ENCODE data around the gene CHCHD4.

The CHCHD4 gene

GRCh38 chr3:14151471-14152083, 26.9 kb upstream of the CHCHD4 start:
- Histone ChIP-seq H3K27ac (ENCODE audit: insufficient read depth in 1 of 2, low read depth in 1 of 2, low read length in 2 of 2, poor library complexity in 1 of 2, severe bottlenecking in 2 of 2) (no peak overlapping the region), H3K4me1 (ENCODE audit: control extremely low read depth in 1 of 4, control insufficient read depth in 4 of 4, insufficient read depth in 4 of 4, low read length in 3 of 4) (peaks cover 0 to 2% (median 0%) of the 10 kb centered on the region in 4 experiments), H3K36me3 (ENCODE audit: control insufficient read depth in 4 of 4, insufficient read depth in 4 of 4, low read length in 3 of 4) (peaks cover 15 to 73% (median 43%) of the 10 kb centered on the region in 4 experiments), H3K4me3 (ENCODE audit: control insufficient read depth in 1 of 7, extremely low read depth in 1 of 7, insufficient read depth in 4 of 7, low read depth in 2 of 7, low read length in 6 of 7) (no peak overlapping the region), H3K9me3 (ENCODE audit: control extremely low read depth in 1 of 5, control insufficient read depth in 4 of 5, insufficient read depth in 2 of 5, low read depth in 1 of 5, low read length in 4 of 5) (no peaks in the 10 kb centered on the region), H3K27me3 (replicated peaks in 2 of 5; ENCODE audit: control insufficient read depth in 4 of 5, insufficient read depth in 5 of 5, low read length in 4 of 5) (no peaks in the 10 kb centered on the region)
- no peak for DNase-seq
- ChIA-PET POLR2A (no interaction called here), CTCF (interaction anchor here (1.0 to 2.2 kb wide), 8 partner anchors 7 to 310 kb away, joined by 3 to 6 read pairs (median 4); no protein-coding TSS in a partner anchor)
- 94% methylated on average over 12 of the region's 12 CpGs for WGBS (ENCODE audit: insufficient coverage)

- Histone ChIP-seq H3K27me3 (replicated peaks in 2 of 5; ENCODE audit: control insufficient read depth in 4 of 5, insufficient read depth in 5 of 5, low read length in 4 of 5) (no peaks in the 10 kb centered on the region), H3K9me3 (ENCODE audit: control extremely low read depth in 1 of 5, control insufficient read depth in 4 of 5, insufficient read depth in 2 of 5, low read depth in 1 of 5, low read length in 4 of 5) (no peaks in the 10 kb centered on the region), H3K27ac (ENCODE audit: insufficient read depth in 1 of 2, low read depth in 1 of 2, low read length in 2 of 2, poor library complexity in 1 of 2, severe bottlenecking in 2 of 2) (no peak overlapping the region), H3K4me1 (ENCODE audit: control extremely low read depth in 1 of 4, control insufficient read depth in 4 of 4, insufficient read depth in 4 of 4, low read length in 3 of 4) (peaks cover under 1 to 9% (median 5%) of the 10 kb centered on the region in 4 experiments), H3K4me3 (ENCODE audit: control insufficient read depth in 1 of 7, extremely low read depth in 1 of 7, insufficient read depth in 4 of 7, low read depth in 2 of 7, low read length in 6 of 7) (no peak overlapping the region), H3K36me3 (ENCODE audit: control insufficient read depth in 4 of 4, insufficient read depth in 4 of 4, low read length in 3 of 4) (peaks cover 15 to 74% (median 42%) of the 10 kb centered on the region in 4 experiments)
- CTCF ChIA-PET, result interaction anchor here (1.0 to 2.2 kb wide), 6 partner anchors 10 to 310 kb away, joined by 3 to 6 read pairs (median 4); no protein-coding TSS in a partner anchor
- 100% methylated on average over 7 of the region's 9 CpGs for WGBS (ENCODE audit: insufficient coverage)
- POLR2A ChIA-PET, result interaction anchor here (0.5 kb wide), 1 partner anchor 968 kb away, joined by 4 read pairs; no protein-coding TSS in a partner anchor
- no peak for DNase-seq
These were observed 26.0 kb upstream of the CHCHD4 start for GRCh38 chr3:14150491-14151230.

- POLR2A ChIA-PET, result interaction anchor here (0.5 kb wide), 1 partner anchor 969 kb away, joined by 4 read pairs; no protein-coding TSS in a partner anchor
- Histone ChIP-seq H3K4me3 (ENCODE audit: control insufficient read depth in 1 of 7, extremely low read depth in 1 of 7, insufficient read depth in 4 of 7, low read depth in 2 of 7, low read length in 6 of 7) (no peak overlapping the region), H3K4me1 (ENCODE audit: control extremely low read depth in 1 of 4, control insufficient read depth in 4 of 4, insufficient read depth in 4 of 4, low read length in 3 of 4) (peaks cover 3 to 15% (median 10%) of the 10 kb centered on the region in 4 experiments), H3K36me3 (ENCODE audit: control insufficient read depth in 4 of 4, insufficient read depth in 4 of 4, low read length in 3 of 4) (peaks cover 15 to 74% (median 44%) of the 10 kb centered on the region in 4 experiments), H3K9me3 (ENCODE audit: control extremely low read depth in 1 of 5, control insufficient read depth in 4 of 5, insufficient read depth in 2 of 5, low read depth in 1 of 5, low read length in 4 of 5) (no peaks in the 10 kb centered on the region), H3K27ac (ENCODE audit: insufficient read depth in 1 of 2, low read depth in 1 of 2, low read length in 2 of 2, poor library complexity in 1 of 2, severe bottlenecking in 2 of 2) (no peak overlapping the region), H3K27me3 (replicated peaks in 2 of 5; ENCODE audit: control insufficient read depth in 4 of 5, insufficient read depth in 5 of 5, low read length in 4 of 5) (no peaks in the 10 kb centered on the region)
- CTCF ChIA-PET, result interaction anchor here (1.4 kb wide), 1 partner anchor 21 kb away, joined by 3 read pairs; no protein-coding TSS in a partner anchor
- WGBS (ENCODE audit: insufficient coverage), result 96% methylated on average over 7 of the region's 9 CpGs
- DNase-seq, result no peak
These were observed 25.4 kb upstream of the CHCHD4 start for GRCh38 chr3:14150078-14150477.

- Histone ChIP-seq H3K36me3 (ENCODE audit: control insufficient read depth in 4 of 4, insufficient read depth in 4 of 4, low read length in 3 of 4) (peaks cover 11 to 61% (median 35%) of the 10 kb centered on the region in 4 experiments), H3K4me1 (ENCODE audit: control extremely low read depth in 1 of 4, control insufficient read depth in 4 of 4, insufficient read depth in 4 of 4, low read length in 3 of 4) (peaks cover 12 to 30% (median 24%) of the 10 kb centered on the region in 4 experiments), H3K27me3 (replicated peaks in 2 of 5; ENCODE audit: control insufficient read depth in 4 of 5, insufficient read depth in 5 of 5, low read length in 4 of 5) (no peaks in the 10 kb centered on the region), H3K9me3 (ENCODE audit: control extremely low read depth in 1 of 5, control insufficient read depth in 4 of 5, insufficient read depth in 2 of 5, low read depth in 1 of 5, low read length in 4 of 5) (no peaks in the 10 kb centered on the region), H3K4me3 (ENCODE audit: control insufficient read depth in 1 of 7, extremely low read depth in 1 of 7, insufficient read depth in 4 of 7, low read depth in 2 of 7, low read length in 6 of 7) (no peak overlapping the region), H3K27ac (ENCODE audit: insufficient read depth in 1 of 2, low read depth in 1 of 2, low read length in 2 of 2, poor library complexity in 1 of 2, severe bottlenecking in 2 of 2) (no peak overlapping the region)
- DNase-seq, result peak in 2 of 3 donors; percentile 37 to 38
- 93% methylated on average over 28 of the region's 28 CpGs for WGBS (ENCODE audit: insufficient coverage)
- ChIA-PET CTCF (interaction anchor here (1.7 kb wide), 1 partner anchor 11 kb away, joined by 4 read pairs; no protein-coding TSS in a partner anchor), POLR2A (no interaction called here)
These were observed 23.6 kb upstream of the CHCHD4 start for GRCh38 chr3:14148041-14148985.

- CTCF ChIA-PET, result no interaction called here
- 94% methylated on average over 12 of the region's 12 CpGs for WGBS (ENCODE audit: insufficient coverage)
- peaks cover 13 to 54% (median 37%) of the 10 kb centered on the region in 4 experiments for H3K36me3 ChIP-seq (ENCODE audit: control insufficient read depth in 4 of 4, insufficient read depth in 4 of 4, low read length in 3 of 4)
These were observed 22.9 kb upstream of the CHCHD4 start for GRCh38 chr3:14147617-14148016.

GRCh38 chr3:14147066-14147435, 22.4 kb upstream of the CHCHD4 start:
- Histone ChIP-seq H3K27ac (ENCODE audit: insufficient read depth in 1 of 2, low read depth in 1 of 2, low read length in 2 of 2, poor library complexity in 1 of 2, severe bottlenecking in 2 of 2) (no peak overlapping the region), H3K36me3 (ENCODE audit: control insufficient read depth in 4 of 4, insufficient read depth in 4 of 4, low read length in 3 of 4) (peaks cover 10 to 48% (median 34%) of the 10 kb centered on the region in 4 experiments), H3K27me3 (replicated peaks in 2 of 5; ENCODE audit: control insufficient read depth in 4 of 5, insufficient read depth in 5 of 5, low read length in 4 of 5) (no peaks in the 10 kb centered on the region), H3K4me1 (ENCODE audit: control extremely low read depth in 1 of 4, control insufficient read depth in 4 of 4, insufficient read depth in 4 of 4, low read length in 3 of 4) (peaks cover 17 to 42% (median 30%) of the 10 kb centered on the region in 4 experiments), H3K9me3 (ENCODE audit: control extremely low read depth in 1 of 5, control insufficient read depth in 4 of 5, insufficient read depth in 2 of 5, low read depth in 1 of 5, low read length in 4 of 5) (no peaks in the 10 kb centered on the region), H3K4me3 (ENCODE audit: control insufficient read depth in 1 of 7, extremely low read depth in 1 of 7, insufficient read depth in 4 of 7, low read depth in 2 of 7, low read length in 6 of 7) (no peak overlapping the region)
- POLR2A ChIA-PET, result no interaction called here
- CTCF ChIA-PET, result interaction anchor here (1.1 to 1.9 kb wide), 3 partner anchors 12 to 27 kb away, joined by 3 to 8 read pairs (median 4); no protein-coding TSS in a partner anchor
- WGBS (ENCODE audit: insufficient coverage), result 90% methylated on average over 4 of the region's 5 CpGs
- no peak for DNase-seq

More at GRCh38 chr3:14147617-14148016, 22.9 kb upstream of the CHCHD4 start:
- Histone ChIP-seq H3K4me3 (ENCODE audit: control insufficient read depth in 1 of 7, extremely low read depth in 1 of 7, insufficient read depth in 4 of 7, low read depth in 2 of 7, low read length in 6 of 7) (no peak overlapping the region), H3K27me3 (replicated peaks in 2 of 5; ENCODE audit: control insufficient read depth in 4 of 5, insufficient read depth in 5 of 5, low read length in 4 of 5) (no peaks in the 10 kb centered on the region), H3K4me1 (ENCODE audit: control extremely low read depth in 1 of 4, control insufficient read depth in 4 of 4, insufficient read depth in 4 of 4, low read length in 3 of 4) (peaks cover 17 to 37% (median 27%) of the 10 kb centered on the region in 4 experiments), H3K27ac (ENCODE audit: insufficient read depth in 1 of 2, low read depth in 1 of 2, low read length in 2 of 2, poor library complexity in 1 of 2, severe bottlenecking in 2 of 2) (no peak overlapping the region), H3K9me3 (ENCODE audit: control extremely low read depth in 1 of 5, control insufficient read depth in 4 of 5, insufficient read depth in 2 of 5, low read depth in 1 of 5, low read length in 4 of 5) (no peaks in the 10 kb centered on the region)
- DNase-seq, result no peak
- POLR2A ChIA-PET, result no interaction called here
